NOMO-1 treated with DMSO at 0.1 percent for 48 hours (cell line): Measurements from ENCODE around the gene LGALS9C.
"Not testable (repeated sequence)": the region's sequence is repeated elsewhere in the genome, so short reads cannot be mapped to it uniquely, and the experiment has no call there.

Experiments used
- DNase-seq: peaks from one replicate; lab custom pipeline; 2025; ENCODE audit not compliant: unreplicated experiment; lab: John Stamatoyannopoulos, UW

LGALS9C gene

DNA sequence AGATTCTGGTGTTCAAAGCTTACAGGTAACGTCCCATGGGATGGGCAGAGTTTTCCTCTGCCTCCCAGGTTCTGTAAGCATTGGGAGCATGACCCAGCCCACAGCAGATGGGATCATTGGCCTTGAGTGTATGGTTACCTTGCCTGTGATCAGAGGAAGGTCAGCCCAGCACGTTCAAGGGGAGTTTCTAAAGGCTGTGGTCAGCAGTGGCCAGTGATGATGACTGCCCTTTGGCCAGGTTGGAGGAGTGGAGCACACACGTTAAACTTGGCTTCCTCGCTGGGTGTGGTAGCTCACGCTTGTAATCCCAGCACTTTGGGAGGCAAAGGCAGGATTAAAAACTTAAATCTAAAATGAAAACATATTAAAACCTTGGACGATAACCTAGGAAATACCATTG is 51.8 kb downstream of the LGALS9C start:
- not testable (repeated sequence) for DNase-seq

DNA sequence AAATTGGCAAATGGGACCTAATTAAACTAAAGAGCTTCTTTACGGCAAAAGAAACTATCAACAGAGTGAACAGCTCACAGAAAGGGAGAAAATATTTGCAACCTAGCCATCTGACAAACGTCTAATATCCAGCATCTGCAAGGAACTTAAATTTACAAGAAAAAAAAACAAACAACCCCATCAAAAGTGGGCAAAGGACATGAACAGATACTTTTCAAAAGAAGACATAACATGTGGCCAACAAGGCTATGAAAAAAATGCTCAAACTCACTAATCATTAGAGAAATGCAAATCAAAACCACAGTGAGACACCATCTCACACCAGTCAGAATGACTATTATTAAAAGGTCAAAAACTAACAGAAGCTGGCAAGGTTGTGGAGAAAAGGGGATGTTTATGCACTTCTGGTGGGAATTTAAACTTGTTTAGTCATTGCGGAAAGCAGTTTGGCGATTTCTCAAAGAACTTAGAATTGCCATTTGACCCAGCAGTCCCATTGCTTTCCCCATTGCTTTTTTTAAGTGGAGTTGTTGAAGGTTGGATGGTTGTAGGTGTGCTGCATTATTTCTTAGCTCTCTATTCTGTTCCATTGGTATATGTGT is 52.4 kb downstream of the LGALS9C start:
- not testable (repeated sequence) for DNase-seq

DNA sequence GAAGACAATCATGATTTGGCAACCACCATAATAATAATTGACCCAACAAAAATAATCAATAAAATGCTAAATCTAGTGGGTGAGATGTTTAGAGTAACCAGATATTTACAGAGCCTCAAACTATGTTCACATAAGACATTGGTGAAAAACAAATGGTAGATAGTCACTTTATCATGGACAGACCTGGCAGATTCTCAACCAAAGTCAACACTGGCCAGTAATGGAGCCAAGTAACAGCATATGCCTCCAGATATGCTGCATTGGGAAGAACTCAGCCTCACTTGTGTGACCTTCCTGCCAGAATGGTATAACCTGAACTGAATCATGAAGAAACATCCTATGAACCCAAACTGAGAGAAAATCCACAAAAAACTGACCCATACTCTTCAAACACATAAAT is 53.8 kb downstream of the LGALS9C start:
- not testable (repeated sequence) for DNase-seq

DNA sequence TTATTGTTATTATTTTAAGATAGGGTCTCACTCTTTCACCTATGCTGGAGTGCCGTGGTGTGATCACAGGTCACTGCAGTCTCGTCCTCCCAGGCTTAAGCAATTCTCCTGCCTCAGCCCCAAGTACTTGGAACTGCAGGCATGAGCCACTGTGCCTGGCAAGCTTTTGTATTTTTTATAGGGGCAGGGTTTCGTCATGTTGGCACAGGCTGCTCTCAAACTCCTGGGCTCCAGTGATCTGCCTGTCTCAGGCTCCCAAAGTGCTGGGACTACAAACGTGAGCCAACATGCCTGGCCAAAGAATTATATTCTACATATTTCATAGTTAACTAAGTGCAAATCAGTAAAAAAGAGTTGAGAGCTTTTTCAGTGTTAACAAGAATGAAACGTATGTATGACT is 65.6 kb downstream of the LGALS9C start:
- DNase-seq: not testable (repeated sequence)

DNA sequence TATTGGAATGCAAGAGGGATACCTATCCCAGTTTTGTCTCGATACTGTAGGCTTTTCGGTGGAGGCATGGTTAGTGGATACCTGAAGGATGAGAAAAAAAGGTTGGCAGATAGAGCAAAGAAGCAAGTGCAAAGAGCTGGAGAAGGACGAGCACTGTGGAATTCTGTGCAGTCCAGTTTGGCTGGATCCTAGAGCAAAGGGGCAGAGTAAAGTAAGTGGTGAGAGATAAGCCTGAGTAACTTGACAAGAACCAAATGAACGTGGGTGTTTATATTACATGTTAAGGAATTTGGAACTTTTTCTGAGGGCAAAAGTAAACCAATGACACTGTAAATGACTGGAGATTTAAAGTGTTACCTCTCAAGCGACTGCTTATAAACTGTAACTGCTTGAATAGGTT is 66.3 kb downstream of the LGALS9C start:
- not testable (repeated sequence) for DNase-seq
